ENCODE results near the gene ZNF516.
A peak's percentile ranks its signal among the peaks of the same experiment; 100 is the strongest.

The ZNF516 gene

DNA sequence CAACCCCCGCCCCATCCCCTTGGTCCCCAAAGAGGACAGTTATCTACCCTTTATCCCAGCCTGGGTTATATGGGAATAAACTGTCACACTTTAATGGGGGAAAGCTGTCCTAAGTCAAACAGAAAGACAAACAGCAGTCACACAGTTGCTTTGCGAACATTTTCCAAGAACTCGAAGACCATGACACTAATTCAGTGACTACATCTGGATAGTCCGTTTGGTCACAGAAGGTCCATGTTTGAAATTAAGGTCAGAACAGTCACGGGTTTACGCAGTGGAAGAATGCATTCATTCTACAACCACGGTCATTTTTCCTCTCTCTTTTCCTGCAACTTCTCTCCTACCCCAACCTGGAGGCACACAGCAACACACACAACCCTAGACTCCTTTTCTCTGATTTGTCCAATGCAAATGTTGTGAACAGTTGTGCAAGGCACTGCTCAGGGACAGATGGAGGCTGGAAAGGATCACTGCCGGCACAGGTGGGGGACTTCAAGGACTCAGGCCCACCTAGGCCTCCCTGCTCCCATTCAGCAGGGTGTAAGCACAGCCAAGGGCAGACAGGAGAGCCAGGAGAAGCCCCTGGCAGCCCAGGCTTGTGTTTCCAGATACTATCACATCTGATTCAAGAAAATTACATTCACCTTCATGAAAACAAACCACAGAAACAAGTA lies 39.9 kb downstream of the ZNF516 start:
- no peak for DNase-seq

DNA sequence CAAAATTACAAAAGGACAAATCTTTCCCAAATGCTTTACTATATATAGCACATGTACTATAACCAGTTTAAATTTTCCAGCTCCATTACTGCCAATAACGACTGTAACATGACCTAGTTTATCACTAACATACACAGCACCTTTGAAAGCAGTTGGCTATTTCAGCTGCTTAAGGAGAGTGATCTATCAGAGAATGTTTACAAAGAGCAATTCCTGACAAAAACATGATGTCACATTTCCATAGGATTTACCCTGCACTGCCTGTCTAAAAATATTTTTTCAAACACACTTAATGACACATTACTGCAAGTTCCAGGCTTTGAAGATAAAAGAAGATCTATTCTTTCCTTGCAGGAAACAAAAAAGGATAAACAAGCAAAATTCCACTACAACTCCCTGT lies 40.6 kb downstream of the ZNF516 start:
- DNase-seq, result no peak

- no peak for DNase-seq
Observed at GRCh38 chr18:76453932-76454331, 41.1 kb downstream of the ZNF516 start.

DNA sequence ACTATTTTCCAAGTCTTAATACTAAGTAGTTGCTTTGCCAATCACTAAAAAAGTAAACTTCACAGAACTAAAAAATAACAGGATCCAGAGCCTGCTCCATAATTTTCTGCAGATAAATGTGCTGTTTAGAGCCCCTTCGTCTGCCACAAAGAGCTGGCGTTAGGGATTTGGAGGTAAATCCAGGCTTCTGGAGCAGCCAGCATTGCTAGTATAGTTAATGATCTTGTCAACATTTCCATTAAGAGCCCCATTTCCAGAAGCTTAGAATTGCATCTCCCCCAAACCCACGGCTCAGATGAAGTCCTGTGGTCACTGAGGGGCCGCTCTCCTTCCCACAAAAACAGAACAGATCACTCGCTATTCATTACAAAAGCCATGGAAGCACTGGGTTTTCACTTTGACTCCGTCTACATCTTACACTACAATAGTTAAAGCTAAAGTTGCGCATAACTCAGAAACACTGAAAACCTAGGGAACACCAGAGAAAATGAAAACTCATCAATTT lies 41.9 kb downstream of the ZNF516 start:
- DNase-seq, result no peak

DNA sequence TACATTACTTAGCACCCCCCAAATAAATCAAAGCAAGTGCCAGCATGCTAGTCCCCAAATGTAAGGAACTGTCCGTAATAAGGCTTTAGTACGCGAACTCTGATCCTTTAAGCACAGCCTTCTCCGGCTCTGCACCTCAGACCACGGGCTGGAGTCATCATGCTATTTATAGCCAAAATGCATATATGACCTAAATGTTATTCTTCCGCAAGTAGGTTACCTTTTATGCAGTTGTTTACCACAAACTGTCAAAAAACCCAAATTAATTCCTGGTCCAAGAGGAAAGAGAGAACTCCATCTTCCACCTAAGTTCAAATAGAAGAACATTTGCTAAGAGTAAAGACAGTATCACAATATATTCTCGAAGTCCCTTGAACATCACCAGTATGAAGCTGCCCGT lies 42.7 kb downstream of the ZNF516 start:
- DNase-seq, result no peak

GRCh38 chr18:76451396-76452331 lies 43.4 kb downstream of the ZNF516 start:
- DNase-seq, result peak; percentile 46

DNA sequence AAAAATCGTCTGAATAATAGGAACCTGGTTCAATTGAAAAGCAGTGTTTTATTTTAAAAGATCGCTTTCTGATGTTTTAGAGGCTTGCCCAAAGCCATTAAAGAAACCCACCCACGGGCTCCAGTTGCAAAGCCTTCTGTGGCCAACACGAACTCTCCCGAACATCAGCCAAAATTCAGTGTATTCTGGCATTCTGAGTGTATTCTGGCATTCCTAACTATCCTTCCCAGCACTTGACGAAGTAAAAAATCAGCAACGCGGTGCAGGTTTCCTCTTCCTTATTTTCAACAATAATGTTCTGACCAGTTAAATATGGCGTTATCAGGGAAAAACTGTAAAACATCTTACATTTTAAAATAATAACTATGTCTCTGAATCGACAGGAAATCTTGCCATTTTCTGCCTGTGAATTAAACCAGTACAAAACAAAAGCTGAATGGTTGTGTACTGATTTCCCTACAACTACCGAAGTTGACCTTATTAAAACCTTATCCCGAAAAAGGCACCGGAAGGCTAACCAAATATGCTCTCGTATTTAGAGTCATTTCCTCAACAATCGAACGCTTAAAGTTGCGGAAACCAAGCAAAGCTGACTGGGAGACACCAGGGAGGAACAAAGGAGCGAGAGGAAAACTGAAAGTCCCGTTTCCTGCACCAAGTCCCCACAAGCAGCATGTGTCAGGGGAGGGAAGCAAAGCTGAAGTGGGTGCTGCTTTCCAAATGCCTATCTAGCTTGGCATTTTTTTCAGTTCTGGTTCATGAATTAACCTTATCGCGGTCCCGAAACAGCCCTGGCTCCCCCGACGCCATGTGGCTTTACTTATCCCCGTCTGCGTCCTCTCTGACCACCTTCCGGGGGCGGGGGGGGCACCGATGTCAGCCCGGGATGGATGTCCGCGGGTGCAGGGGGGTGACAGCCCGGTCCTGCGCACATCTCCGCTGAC lies 44.3 kb downstream of the ZNF516 start:
- peak; percentile 73 for DNase-seq

- no peak for DNase-seq
Observed at GRCh38 chr18:76449111-76449453, 46.0 kb downstream of the ZNF516 start.

DNA sequence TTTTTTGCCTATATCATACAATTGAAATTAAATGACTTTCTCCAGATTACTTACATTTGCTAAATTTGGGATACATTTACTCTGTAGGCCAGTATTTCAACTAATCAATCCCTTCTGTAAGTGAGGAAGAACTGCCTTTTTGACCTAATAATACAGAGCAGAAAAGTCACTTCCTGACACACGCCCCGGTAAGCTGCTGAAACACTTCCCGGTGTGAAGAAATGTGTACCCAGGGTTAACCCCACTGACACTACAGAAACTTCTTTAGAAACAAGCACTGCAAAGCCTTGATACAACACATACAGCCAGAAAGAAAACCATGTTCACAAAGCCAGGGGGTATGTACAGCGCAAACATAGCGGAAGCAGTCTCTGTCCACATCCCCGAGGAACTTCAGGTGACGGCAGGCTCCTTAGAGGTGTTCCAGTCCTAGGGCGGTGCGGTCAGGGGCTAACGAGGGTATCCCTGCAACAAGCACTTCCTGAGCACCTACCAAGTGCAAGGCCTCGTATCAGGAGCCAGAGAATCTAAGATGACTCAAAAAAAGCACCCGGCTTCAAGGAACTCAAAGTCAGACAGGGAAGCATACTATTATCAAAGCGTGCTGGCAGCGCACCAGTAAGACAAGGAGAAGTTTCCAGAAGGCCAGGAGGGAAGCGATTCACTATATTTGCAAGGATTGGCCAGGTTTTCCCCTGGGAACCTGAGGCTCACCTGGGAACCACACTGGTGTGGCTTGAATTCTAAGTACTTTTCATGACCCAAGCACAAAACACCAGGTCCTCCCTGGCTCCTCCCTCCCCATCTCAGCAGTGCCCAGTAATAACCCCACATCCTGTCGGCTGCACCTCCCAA lies 46.6 kb downstream of the ZNF516 start:
- no peak for DNase-seq

DNA sequence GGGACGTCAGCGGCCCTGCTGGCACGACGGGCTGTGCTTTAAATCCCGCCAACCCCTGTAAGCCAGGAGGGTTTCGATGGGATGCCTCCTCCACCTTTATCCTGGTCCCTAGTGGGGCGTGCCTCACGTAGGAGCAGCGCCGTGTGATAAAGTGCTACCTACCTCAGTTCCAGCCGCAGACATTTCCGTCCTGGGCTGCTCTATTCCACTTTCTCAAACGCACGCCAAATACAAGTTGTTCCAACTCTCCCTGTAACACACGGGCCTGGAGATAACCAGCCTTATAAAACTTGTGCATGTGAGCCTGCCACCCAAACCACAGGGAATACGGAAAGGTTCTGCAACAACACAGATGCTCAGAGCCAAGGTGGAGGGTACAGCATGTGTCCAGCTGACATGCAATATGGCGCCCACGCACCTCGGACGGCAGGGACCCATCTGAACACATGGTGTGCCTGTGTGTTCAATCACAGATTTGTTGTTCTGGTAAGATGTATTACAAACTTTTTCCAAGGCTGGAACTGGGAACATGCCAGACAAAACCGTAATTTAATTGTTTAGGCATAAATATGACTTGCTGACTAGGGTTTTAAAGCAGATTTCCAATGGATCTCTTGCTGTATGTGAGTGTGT lies 47.7 kb downstream of the ZNF516 start:
- DNase-seq, result no peak

- no peak for DNase-seq
Observed at GRCh38 chr18:76446321-76447257, 48.5 kb downstream of the ZNF516 start.

GRCh38 chr18:76445741-76446232 lies 49.3 kb downstream of the ZNF516 start:
- no peak for DNase-seq

GRCh38 chr18:76445275-76445674 lies 49.8 kb downstream of the ZNF516 start:
- no peak for DNase-seq

DNA sequence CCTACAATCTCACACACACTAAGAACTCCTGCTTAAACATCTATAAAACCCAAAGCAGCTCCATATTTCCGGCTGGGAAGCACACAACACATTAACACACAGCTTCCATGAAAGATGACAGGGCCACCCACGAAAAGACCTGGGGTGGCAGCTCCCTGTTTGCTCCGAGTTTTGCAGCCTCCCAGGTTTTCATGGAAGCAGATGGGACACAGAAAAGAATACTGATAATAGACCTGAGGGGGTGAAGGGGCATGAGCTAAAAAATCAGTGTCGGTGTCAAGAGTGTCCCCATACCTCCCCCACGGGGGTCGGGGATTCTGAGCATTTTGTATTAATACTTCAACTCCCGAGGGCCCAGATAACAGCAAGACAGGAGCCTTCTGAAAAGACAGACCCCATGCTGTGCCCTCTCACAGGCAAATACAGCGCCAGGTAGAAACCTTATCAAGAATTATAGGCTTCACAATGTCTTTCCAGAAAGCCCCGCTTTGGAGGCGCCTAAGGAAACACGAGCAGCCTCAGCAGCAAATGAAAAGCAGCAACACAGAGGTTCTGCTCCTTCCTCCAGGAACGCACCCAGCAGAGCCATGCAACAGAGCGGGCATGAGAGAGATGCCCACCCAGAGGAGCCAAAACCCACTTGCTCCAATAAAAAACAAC lies 50.5 kb downstream of the ZNF516 start:
- no peak for DNase-seq

GRCh38 chr18:76443519-76444445 lies 51.3 kb downstream of the ZNF516 start:
- DNase-seq, result no peak

GRCh38 chr18:76442413-76443171 lies 52.5 kb downstream of the ZNF516 start:
- DNase-seq, result no peak

DNA sequence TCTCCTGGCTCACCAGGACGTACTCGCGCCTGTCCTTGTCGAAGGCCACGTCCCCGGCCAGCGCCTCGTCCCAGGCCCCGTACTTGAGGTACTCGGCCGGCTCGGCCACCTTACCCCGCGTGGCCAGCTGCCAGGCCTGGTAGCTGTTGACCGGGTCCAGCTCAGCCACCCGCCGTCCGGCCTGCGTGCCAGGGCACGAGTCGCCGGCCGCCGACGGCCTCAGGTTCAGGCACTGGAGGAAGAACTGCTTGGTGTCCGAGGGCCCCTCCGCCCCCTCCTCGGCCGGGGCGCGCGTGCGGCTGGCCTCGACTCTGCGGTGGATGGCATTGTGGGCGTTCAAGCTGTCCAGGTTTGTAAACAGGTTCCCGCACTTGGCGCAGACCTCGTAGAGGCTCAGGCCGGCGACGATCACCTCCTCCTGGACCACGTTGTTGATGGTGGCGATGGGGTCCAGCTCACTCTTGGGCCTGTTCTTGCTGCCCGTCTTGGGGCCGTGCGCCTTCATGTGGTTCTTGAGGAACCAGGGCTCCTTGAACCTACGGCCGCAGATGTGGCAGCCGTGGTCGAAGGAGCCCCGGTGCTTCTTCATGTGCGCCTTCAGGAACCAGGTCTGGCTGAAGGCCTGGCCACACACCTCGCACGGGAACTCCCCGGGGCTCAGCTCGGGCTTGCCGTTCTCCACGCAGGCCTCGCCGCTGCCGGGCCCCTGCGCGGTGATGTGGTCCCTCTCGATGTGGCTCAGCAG lies 53.2 kb downstream of the ZNF516 start:
- DNase-seq, result no peak

Measured in hematopoietic multipotent progenitor cell treated with erythropoietin and hydrocortisone succinate and interleukin-3 and kit ligand, for 8 days (in vitro differentiated cells).